GM15510 (cell line): Measurements from ENCODE around the gene PHACTR1.

Experiments used
- POLR2A ChIP-seq: IDR thresholded peaks from 3 replicates; pipeline ENCODE4 v1.6.1; 2011; ENCODE audit warnings: borderline replicate concordance; ENCODE audit not compliant: insufficient read length; ENCODE audit errors: extremely low read depth

Gene PHACTR1

DNA sequence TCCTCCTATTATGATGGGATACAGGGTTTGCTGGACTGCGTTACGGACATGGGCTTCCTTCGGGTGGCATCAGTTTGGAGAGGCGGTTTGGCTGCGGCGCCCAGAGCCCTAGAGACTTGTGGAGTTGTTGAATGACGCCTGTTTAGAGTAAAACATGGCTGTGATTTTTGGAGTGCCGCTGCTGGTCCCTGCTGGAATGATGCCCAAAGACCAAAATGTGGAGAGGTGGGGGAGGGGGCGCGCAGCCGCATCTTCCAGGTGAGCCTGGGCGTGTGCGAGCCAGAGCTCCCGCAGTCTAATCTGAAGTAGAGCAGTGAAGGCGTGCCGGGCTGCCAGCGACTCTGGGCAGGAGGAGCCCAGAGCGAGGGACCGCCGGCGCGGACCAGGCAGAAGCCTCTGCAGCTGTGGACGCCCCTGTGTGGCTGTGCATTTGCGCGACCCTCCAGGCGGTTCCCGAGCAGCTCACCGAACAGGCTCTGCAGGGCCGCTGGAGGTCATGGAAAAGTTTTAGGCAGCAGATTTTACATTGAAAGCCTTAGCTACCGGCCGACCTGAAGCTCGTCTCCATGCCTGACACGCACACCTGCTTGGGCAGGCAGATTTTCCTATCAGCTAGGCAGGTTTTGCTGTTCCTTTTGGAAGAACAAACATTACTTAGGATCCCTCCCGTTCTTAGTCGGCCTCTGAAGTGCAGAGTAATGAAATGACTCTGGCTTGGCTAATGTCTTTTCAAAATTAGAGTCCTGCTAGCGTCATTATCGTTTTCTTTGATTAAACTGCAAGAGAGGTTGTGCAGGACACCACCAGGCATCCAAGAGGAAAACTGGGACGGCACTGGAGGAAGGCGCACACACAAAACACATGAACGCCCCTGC lies 298.2 kb downstream of the PHACTR1 start:
- no peak for TF ChIP-seq POLR2A

DNA sequence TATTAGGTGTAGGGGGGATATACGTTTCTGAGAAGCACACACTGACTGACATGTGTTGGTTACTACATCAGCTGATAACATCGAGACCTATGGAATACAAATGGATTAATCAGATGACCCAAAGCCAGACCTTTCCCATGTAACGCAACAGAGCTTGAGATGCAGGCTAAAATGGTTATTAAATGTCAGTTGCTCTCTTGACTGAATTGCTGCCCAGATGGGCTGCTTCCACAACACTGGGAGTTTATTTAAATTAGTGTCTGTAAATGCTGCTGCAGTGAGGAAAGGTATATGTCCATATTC lies 298.8 kb downstream of the PHACTR1 start:
- TF ChIP-seq POLR2A = no peak

DNA sequence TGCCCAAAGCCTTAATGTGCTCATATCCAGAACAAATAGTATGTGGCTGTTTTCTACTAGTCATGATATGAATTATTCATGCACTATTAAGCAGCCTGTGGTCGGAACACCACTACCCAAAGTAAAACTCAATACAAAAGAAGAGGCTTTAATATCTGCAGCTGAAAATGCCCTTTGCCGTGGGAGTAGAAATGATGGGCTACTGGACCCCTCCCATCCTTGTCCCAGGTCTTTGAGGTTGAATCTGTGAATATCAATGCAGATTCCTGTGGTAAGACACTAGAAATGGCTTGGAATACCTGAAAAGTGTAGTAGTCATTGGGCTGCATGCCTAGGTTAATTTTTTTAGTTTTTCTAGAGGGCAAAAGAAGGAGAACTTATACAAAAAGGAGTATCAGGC lies 308.0 kb downstream of the PHACTR1 start:
- TF ChIP-seq POLR2A = no peak

DNA sequence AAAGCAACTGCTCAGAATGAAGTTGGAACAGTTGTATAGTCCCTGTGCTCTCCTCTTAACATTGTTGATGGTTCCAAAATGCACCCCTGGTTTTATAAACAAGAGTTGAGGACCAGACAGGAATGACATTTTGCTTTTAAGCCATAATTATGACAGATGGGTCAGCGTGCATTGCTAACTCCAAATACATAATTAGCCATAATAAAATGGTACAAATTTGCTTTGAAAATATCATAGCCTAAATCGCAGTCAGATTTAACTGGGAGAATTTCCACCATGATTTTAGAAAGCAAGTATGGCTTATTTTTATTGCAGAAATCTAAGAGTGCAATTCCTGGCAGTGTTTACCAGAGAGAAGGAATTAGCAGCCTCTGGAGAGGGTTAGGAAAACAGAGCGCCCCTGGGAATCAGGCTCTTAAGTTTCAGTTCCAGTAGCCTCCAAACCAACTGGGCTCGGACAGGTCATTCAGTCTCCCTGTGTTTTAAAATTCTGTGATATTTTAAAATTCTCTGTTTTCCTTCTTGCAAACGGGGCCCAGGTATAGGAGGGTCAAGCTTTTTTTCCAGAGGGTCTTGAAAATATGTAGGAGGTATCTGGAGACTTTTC lies 309.4 kb downstream of the PHACTR1 start:
- no peak for TF ChIP-seq POLR2A

DNA sequence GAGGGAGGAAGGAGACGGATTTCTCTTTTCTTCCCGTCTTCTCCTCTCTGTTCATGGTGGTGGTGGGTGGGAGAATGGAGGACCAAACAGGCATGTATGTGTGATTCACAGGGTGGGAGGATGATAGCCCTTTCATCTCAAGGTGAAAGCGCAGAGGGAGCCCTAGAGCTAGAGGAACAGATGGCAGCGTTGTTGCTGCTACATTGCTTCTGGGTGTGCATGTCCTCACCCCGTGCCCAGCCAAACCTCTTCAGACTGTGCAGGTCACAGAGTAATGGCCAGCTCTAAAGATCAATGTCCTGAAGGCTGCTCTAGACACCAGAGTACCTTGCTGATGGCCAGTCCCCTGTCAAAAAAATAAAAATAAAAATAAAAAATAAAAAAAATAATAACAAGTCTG lies 310.0 kb downstream of the PHACTR1 start:
- TF ChIP-seq POLR2A = no peak

DNA sequence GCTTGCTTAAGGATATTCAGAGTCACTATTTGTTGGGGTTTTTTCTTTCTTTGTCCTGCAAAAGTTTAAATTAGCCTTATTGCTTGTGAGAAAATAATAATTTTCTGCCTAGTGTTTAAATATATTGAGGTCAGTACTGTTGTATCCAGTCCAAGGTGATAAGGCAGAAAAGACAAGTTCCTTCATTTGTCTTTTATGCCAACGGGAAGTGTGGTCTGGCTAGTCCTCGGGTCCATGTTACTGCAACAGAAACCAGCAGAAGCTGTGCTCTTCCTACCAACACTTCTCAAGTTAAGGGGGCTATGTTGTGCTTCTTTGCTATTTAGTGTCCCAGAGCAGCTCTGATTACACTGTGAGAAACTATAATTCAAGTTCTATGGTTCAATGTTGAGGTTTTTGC lies 310.6 kb downstream of the PHACTR1 start:
- TF ChIP-seq POLR2A = no peak

DNA sequence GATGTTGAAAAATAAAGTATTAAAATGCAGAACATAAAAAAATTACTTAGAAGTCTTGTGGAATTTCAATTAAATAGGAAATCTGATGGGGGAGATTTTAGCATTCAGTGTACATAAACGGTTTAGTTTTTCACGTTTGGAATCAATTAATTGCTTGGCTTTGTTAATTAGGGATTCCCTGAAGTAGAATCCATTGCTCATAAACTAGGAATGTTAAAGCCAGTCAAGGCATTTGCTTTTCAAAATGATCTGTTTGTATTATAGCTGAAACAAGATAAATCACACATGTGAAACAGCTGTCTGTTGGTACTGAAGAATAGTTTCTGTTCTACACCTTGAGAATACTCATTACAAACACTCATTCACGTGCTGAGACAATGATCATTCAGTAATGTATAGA lies 313.8 kb downstream of the PHACTR1 start:
- TF ChIP-seq POLR2A = no peak

DNA sequence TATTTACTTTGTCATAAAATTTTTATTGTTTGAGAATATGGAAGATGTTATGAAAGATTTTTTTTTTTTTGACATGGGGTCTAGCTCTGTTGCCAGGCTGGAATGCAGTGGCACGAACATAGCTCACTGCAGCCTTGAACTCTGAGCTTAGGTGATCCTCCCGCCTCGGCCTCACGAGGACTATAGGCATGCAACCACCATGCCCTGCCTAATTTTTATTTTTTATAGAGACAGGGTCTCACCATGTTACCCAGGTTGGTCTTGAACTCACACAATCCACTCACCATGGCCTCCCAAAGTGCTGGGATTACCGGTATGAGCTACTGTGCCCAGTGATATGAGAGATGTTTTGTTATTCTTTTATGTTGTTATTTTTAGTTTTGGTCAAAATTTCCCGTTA lies 316.0 kb downstream of the PHACTR1 start:
- no peak for TF ChIP-seq POLR2A

DNA sequence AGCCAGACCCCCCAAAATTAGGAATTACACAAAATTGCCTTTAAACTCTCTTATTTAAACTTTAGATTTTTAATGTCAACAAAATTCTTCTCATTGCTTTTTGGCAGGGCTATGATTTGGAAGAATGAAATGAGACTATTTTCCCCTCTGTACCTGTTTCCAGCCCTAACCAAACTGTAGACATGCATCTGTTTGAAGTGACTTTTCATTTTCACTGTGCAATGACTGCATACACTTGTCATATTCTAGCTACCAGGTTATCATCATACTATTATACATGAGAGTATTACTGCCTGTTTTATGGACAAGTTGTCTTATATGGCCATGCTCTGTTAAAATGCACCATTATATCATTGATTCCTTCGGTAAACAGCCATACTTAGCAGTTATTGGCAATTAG lies 316.6 kb downstream of the PHACTR1 start:
- TF ChIP-seq POLR2A = no peak

DNA sequence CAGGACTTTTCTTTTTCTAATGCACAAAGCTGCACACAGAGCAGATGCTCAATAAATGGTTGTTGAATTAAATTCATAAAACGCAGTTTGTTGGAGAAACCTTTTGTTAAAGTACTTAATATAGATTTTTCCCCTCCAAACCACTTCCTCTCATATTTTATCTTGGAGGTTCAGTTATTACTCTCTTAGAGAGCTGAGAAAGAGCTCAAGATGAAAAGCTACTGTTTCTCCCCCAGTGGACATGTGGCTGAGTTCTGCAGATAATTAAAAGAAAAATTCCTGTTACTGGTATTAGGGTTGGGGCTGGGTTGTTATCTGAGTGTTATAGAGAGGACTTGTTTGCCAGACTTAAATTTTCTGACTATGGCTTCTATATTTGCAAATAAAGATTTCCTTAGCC lies 317.7 kb downstream of the PHACTR1 start:
- TF ChIP-seq POLR2A = no peak

DNA sequence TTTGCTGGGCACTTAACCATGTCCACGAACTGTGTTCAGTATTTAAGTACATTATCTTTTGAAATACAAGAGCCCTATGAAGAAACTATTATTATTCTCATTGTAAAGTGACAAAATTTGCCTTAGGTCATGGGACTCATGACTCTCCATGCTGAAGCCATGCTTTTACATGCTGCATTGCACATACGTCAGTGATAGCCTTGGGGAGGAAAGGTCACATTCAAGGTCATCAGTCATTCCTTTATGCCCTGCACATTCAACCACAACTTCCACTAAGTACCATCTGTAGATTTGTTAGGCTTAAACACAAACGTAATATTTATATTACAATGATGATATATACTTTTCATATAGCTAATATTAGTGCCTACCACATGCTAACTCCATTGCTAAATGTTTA lies 319.0 kb downstream of the PHACTR1 start:
- no peak for TF ChIP-seq POLR2A

DNA sequence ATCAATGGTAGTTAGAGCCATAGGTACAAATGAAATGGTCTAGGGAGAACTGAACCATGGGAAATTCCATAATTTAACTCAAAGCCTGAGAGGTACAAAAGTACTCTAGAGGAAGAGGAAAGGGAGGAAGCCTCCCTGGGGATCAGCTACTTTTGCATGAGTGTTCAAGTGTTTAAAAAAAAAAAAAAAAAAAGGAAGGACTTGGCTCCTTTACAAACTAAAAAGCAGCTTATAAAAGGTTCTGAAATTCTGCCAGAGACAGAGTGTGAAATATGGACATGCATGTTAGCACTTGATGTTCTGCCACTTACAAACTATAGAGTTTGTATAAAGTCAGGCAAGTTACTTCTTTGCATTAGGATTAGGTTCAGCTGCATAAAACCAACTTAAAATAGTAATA lies 321.7 kb downstream of the PHACTR1 start:
- TF ChIP-seq POLR2A = no peak

DNA sequence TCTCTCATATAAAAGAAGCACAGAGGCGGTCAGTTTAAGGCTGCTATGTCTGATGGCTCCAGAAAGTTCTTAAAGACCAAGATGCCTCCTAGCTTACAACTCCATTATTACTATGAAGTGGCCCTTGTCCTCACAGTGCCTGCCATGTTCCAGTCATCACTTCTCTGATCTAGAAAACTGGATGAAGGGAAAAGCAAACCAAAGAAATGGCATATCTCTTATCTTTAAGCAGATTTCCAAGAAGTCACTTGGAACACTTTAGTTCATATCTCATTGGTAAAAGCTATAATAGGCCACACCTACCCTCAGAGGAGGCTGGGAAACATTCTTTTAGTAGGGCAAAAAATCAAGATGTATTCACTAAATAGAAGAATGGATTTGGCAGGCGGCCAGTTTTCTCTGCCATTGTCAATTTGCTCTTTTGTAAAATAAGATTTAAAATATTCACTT lies 322.2 kb downstream of the PHACTR1 start:
- no peak for TF ChIP-seq POLR2A

DNA sequence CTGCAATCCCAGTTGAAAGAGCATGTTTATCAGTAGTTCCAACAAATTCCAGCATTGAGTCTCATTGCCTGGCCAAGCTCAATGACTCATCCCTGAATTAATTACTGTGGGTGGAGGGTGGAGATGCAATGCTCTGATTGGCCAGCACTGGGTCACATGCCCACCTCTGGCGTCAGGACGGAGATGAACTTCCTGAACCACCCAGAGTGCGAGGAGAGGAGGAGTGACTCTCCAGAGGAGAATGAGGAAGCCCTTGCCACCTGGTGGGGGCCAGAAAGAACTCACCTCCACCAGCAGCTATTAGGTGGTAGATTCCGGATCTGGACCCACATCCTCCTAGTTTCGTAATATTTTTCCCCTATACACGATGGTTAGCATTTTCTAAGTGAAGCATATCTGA lies 327.8 kb downstream of the PHACTR1 start:
- no peak for TF ChIP-seq POLR2A

DNA sequence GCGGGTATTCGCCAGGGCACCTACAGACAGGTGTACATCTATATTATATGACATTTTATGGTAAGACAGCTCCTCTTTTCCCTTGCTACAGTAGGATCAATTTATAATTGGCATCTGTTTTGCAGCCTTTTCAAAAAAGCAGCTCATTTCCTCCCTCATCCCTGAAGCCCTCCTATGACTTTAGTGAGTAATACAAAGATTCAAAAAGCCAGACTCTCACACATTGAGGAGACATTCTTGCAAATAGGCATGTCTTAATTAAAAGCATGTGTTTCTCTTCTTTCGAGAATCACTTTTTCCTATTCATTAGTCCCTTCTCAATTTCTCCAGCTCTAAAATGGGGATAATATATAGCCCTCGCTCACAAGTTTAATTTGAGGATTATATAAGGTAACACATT lies 328.3 kb downstream of the PHACTR1 start:
- TF ChIP-seq POLR2A = no peak

DNA sequence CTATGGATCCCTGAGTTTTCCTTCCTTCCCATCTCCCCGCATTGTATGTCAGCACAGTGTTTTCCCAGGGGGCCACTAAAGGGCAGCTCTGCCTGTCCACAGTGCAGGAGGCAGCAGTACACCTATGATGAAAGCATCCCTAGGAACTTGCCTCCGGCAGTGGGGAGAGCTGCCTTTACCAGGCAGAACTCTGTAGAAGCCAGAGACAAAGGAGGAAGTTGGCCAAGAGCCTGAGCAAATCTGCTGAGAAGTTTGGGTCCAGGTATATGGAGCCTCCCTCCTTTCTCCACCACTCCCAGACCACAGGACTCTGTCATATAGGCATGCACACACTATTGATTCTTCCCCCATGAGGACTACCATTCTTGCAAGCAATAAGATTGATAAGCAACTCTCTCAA lies 329.1 kb downstream of the PHACTR1 start:
- no peak for TF ChIP-seq POLR2A
